ENCODE measurements around the gene HADHA.
A peak's percentile ranks its signal among the peaks of the same experiment; 100 is the strongest.
"Not testable (repeated sequence)": the region's sequence is repeated elsewhere in the genome, so short reads cannot be mapped to it uniquely, and the experiment has no call there.

The HADHA gene

DNA sequence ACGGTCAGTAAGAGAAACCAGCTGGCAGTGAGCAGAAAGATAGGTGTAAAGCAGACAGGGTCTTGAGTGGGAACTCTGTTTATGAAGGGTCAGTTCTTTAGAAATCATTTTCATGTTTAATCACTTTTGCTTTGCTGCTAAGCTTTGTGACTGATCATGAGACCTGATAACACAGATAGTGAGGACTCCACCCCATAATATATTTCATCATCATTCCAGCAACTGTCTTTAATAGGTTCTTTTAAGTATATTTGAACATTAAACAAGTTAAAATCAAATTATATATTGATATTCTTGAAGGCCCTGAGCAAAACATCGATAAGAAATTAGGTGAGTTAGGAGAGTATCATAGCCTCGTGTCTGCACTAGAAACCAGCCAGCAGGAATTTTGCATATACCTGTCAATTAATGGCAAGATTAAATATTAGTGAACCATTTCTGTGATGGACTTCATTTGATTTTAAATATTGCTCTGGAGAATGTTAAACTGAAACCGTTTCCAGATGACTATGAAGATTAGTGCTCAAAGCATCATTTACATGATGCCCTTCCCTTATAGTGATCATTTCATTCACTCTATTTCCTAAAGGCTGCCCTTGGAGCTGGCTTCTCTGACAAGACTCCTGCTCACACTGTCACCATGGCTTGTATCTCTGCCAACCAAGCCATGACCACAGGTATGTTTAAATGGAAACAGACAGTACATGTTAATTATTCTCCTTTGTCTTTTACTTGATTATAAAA, 32.2 kb upstream of the HADHA start:
- FAIRE-seq: peak; percentile 5
- no peak for TF ChIP-seq POLR2AphosphoS5 (IDR thresholded peaks at IDR 0.05; ENCODE audit: low read depth, low read length)
- TF ChIP-seq POLR2A (IDR thresholded peaks at IDR 0.05; ENCODE audit: low read depth, low read length): no peak
- TF ChIP-seq SPI1 (IDR thresholded peaks at IDR 0.05; ENCODE audit: low read depth, low read length): no peak
- no peak for TF ChIP-seq PAX5 (IDR thresholded peaks at IDR 0.05; ENCODE audit: insufficient read depth, low read length, severe bottlenecking)
- TF ChIP-seq TAF1 (IDR thresholded peaks at IDR 0.05; ENCODE audit: low read depth, low read length): no peak
- TF ChIP-seq POU2F2 (IDR thresholded peaks at IDR 0.05; ENCODE audit: low read depth, low read length): no peak
- DNase-seq (ENCODE audit: insufficient read length, low spot score): no peak

DNA sequence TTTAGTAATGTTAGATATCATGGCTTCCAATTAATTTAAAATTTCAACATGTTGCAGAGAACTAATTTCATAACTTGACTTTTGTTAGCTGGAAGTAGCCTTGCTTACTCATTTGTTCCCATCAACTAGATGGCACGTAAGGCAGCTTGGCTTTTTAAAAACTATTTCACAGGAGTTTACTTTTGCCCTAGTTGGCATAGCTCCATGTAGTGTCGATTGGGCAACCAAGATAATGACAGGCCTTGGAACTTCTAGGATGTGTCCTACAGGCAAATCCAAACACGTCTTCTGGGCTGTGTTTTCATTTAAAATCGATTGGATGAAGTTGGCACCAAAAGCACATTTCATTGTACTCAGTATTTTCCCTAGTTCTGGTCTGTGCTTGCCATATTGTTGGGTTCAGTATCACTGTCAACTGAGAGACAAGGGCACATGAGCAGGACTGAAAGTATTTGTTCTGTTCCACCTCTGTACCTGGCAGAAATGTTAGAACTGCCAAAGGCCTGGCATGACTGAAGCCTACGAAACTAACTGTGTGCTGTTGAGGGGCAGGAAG, 29.7 kb upstream of the HADHA start:
- FAIRE-seq: peak; percentile 13
- TF ChIP-seq SPI1 (IDR thresholded peaks at IDR 0.05; ENCODE audit: low read depth, low read length): no peak
- no peak for TF ChIP-seq POLR2AphosphoS5 (IDR thresholded peaks at IDR 0.05; ENCODE audit: low read depth, low read length)
- no peak for TF ChIP-seq PAX5 (IDR thresholded peaks at IDR 0.05; ENCODE audit: insufficient read depth, low read length, severe bottlenecking)
- TF ChIP-seq POLR2A (IDR thresholded peaks at IDR 0.05; ENCODE audit: low read depth, low read length): no peak
- no peak for TF ChIP-seq TAF1 (IDR thresholded peaks at IDR 0.05; ENCODE audit: low read depth, low read length)
- TF ChIP-seq POU2F2 (IDR thresholded peaks at IDR 0.05; ENCODE audit: low read depth, low read length): no peak
- no peak for DNase-seq (ENCODE audit: insufficient read length, low spot score)

DNA sequence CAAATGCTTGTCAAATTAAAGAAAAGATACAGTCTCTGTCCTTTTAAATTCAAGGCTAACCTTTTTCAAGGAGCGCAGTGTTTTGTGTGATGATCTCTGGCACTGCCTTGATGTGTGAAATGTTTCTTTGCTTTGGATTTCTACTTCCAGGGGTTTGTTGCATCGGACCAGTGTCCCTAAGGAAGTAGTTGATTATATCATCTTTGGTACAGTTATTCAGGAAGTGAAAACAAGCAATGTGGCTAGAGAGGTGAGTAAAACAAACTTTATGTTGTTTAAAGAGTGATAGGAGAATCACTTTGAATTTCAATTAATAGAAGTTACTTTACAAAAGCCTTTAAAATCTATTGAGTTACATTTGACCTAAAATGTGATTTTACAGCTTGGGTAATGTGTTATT, 29.1 kb upstream of the HADHA start:
- TF ChIP-seq POLR2A (IDR thresholded peaks at IDR 0.05; ENCODE audit: low read depth, low read length): no peak
- peak; percentile 31; the same call in 1 of the 2 replicates for TF ChIP-seq SPI1 (IDR thresholded peaks at IDR 0.05; ENCODE audit: low read depth, low read length)
- FAIRE-seq (no peak), DNase-seq (ENCODE audit: insufficient read length, low spot score) (no peak)

DNA sequence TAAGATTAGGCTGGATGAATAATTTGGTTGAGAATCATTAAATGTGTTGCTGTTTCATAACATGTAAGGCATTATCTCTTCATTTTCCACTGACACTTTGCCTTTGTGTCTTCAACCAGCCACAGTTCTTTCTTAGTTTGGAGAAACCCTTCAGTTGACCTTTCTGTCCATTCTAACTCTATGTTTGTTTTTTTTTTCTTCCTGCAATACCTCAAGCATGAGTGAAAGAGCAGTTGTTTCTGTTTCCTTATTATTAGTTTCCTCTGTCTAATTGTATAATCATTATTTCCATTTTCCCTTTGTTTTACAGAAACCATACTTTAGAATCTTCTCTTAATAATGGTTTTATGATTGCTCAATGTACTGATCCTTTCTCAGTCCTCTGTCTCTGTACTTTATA, 25.9 kb upstream of the HADHA start:
- FAIRE-seq: no peak
- DNase-seq (ENCODE audit: insufficient read length, low spot score): no peak
- TF ChIP-seq POU2F2 (IDR thresholded peaks at IDR 0.05; ENCODE audit: low read depth, low read length) (no peak), PAX5 (IDR thresholded peaks at IDR 0.05; ENCODE audit: insufficient read depth, low read length, severe bottlenecking) (no peak), SPI1 (IDR thresholded peaks at IDR 0.05; ENCODE audit: low read depth, low read length) (no peak), POLR2A (IDR thresholded peaks at IDR 0.05; ENCODE audit: low read depth, low read length) (no peak), POLR2AphosphoS5 (IDR thresholded peaks at IDR 0.05; ENCODE audit: low read depth, low read length) (no peak), TAF1 (IDR thresholded peaks at IDR 0.05; ENCODE audit: low read depth, low read length) (no peak)

DNA sequence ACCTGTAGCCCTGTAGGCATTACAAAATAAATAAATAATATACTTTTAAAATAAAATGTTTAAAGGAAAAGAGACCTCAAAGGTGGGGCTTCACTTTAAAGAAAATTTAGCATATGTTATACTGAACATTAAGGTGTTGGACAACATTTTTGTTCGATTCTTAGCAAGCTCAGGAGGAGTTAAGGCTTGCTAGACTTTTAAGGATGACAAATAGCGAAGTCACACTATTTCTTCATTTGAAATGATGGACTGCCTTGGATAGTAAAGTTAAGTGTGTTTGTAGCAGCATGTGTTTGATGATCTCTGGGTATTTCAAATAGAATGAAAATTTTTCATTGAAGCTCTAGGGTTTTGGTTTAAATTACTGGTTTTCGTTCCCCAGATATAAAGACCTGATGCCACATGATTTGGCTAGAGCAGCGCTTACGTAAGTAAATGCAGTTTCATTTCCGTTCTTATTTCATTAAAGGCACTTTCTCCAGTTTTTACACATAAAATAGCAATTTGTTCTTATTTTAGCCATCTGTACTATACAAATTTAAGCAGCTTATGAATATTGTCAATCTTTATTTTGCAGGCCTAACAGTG, 25.2 kb upstream of the HADHA start:
- TF ChIP-seq POU2F2 (IDR thresholded peaks at IDR 0.05; ENCODE audit: low read depth, low read length) (no peak), SPI1 (IDR thresholded peaks at IDR 0.05; ENCODE audit: low read depth, low read length) (peak; percentile 83), POLR2AphosphoS5 (IDR thresholded peaks at IDR 0.05; ENCODE audit: low read depth, low read length) (no peak)
- DNase-seq (ENCODE audit: insufficient read length, low spot score) (no peak), FAIRE-seq (peak; percentile 60)

DNA sequence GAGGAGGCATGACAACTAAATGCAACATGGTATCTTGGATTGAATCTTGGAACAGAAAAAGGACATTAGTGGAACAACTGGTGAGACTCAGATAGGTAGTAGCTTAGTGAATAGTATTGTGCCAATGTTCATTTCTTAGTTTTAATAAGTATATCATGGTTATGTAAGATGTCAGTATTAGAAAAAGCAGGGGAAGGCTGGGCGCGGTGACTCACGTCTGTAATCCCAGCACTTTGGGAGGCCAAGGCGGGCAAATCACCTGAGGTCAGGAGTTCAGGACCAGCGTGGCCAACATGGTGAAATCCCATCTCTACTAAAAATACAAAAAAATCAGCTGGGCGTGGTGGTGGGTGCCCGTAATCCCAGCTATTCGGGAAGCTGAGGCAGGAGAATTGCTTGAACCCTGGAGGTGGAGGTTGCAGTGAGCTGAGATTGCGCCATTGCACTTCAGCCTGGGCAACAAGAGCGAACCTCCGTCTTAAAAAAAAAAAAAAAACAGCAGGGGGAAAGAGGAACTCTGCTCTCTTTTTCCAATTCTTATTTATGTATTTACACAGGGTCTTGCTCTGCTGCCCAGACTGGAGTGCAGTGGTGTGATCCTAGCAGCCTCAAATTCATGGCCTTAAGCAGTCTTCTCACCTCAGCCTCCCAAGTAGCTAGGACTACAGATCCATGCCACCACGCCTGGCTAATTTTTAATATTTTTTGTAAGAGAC, 24.4 kb upstream of the HADHA start:
- FAIRE-seq; DNase-seq (ENCODE audit: insufficient read length, low spot score): not testable (repeated sequence)

DNA sequence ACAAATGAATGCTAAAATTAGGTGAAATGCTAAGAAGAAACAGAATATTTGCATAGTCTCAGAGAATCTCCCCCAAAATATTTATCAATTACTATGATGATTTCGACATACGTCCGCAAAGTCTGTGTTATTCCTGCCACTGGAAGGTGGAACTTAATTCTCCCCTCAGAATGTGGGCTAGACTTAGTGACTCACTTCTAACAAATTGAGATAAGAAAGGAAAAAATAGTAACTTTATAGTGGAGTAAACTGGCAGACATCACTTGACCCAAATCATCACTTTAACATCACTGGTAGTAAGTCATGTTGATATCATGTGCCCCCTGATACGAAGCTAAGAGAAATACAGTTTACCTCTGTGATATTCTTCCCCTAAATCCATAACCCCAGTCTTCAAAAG, 23.8 kb upstream of the HADHA start:
- DNase-seq (ENCODE audit: insufficient read length, low spot score): no peak
- no peak for FAIRE-seq
- TF ChIP-seq POLR2AphosphoS5 (IDR thresholded peaks at IDR 0.05; ENCODE audit: low read depth, low read length): no peak
- TF ChIP-seq TAF1 (IDR thresholded peaks at IDR 0.05; ENCODE audit: low read depth, low read length): no peak
- TF ChIP-seq POU2F2 (IDR thresholded peaks at IDR 0.05; ENCODE audit: low read depth, low read length): no peak
- no peak for TF ChIP-seq POLR2A (IDR thresholded peaks at IDR 0.05; ENCODE audit: low read depth, low read length)

DNA sequence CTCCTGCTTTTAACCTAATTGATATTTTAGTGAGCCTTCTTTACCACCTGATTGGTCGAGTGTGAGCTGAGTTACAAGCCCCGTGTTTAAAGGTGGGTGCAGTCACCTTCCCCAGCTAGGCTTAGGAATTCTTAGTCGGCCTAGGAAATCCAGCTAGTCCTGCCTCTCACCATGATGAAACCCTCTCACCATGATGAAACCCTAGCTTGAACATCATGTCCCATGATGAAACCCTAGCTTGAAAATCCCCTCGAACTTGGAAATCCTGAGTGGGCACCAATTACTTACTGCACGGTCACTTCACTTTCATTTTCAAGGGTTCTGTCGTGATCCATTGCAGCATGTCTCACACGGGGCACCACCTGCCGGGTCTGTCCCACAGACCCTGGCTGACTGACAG, 14.4 kb upstream of the HADHA start:
- DNase-seq (ENCODE audit: insufficient read length, low spot score); FAIRE-seq: not testable (repeated sequence)

DNA sequence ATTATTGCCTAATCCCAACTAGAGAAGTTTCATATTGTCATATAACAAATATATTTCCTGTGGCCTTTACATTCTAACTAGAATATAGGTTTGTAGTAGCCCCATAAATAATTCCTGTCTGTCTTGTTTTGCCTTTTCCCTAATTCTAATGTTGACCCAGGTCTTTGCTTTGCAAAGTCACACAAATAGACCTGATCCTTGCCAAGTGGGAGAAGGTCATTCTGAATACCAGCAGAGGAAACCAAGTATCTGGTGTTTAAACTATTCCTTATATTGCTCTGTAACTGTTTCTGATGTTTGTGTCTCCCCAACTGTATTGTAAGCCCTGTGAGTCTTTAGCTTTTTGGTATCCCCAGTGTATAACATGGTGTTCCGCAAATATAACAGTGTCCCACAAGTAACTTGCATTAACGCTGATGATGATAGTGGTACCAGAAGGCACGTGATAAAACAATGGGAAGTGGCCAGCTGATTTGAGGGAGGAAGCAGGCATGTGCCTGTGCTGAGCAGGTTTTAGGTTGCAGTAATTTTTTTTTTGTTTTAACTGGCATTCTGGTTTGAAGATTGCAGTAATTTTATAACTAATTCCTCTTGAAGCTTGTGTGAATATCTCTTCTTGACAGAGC, 11.4 kb upstream of the HADHA start:
- no peak for DNase-seq (ENCODE audit: insufficient read length, low spot score)
- FAIRE-seq: no peak
- TF ChIP-seq POU2F2 (IDR thresholded peaks at IDR 0.05; ENCODE audit: low read depth, low read length) (no peak), POLR2A (IDR thresholded peaks at IDR 0.05; ENCODE audit: low read depth, low read length) (no peak), SPI1 (IDR thresholded peaks at IDR 0.05; ENCODE audit: low read depth, low read length) (no peak), PAX5 (IDR thresholded peaks at IDR 0.05; ENCODE audit: insufficient read depth, low read length, severe bottlenecking) (no peak), TAF1 (IDR thresholded peaks at IDR 0.05; ENCODE audit: low read depth, low read length) (no peak), POLR2AphosphoS5 (IDR thresholded peaks at IDR 0.05; ENCODE audit: low read depth, low read length) (no peak)

DNA sequence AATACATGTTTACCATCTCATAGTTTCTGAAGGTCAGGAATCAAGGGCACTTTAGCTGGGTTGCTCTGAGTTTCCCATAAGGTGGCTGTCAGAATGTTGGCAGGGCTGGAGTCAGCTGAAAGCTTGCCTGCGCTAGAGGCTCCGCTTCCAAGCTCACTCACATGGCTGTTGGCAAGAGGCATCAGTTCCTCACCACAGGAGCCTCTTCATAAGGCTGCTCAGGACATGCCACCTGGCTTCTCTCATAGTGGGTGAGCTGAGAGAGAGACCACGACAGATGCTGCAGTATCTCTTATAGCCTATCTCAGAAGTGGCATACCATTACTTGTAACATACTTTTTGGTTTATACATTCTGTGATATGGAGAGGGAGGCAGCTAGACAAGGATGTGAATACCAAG, 7.5 kb upstream of the HADHA start:
- DNase-seq (ENCODE audit: insufficient read length, low spot score) (no peak), FAIRE-seq (no peak)
- TF ChIP-seq TAF1 (IDR thresholded peaks at IDR 0.05; ENCODE audit: low read depth, low read length): no peak
- no peak for TF ChIP-seq SPI1 (IDR thresholded peaks at IDR 0.05; ENCODE audit: low read depth, low read length)
- no peak for TF ChIP-seq POU2F2 (IDR thresholded peaks at IDR 0.05; ENCODE audit: low read depth, low read length)
- TF ChIP-seq PAX5 (IDR thresholded peaks at IDR 0.05; ENCODE audit: insufficient read depth, low read length, severe bottlenecking): no peak
- TF ChIP-seq POLR2AphosphoS5 (IDR thresholded peaks at IDR 0.05; ENCODE audit: low read depth, low read length): no peak
- no peak for TF ChIP-seq POLR2A (IDR thresholded peaks at IDR 0.05; ENCODE audit: low read depth, low read length)

Data from GM12891 (cell line).